D341Med (cell line): Measurements from ENCODE around the gene FLCN.

Experiments
- DNase-seq: peaks from one replicate; pipeline ENCODE4 v3.0.0; 2012; ENCODE audit warnings: low spot score

FLCN gene

GRCh38 chr17:17165666-17166308, 71.2 kb downstream of the FLCN start:
- DNase-seq = no peak

GRCh38 chr17:17164676-17165075, 72.3 kb downstream of the FLCN start:
- DNase-seq = no peak

GRCh38 chr17:17164156-17164555, 72.8 kb downstream of the FLCN start:
- no peak for DNase-seq
